OCI-LY7 (cell line): ENCODE measurements around the gene PRKG1. TPM values are rescaled to one million over a fixed set of nuclear protein-coding genes. Genes with fewer than 3 reads are reported as not detected.

ENCODE experiments used
- BruUV-seq: library from RNA; stranded (reverse); fragments of 400-500 nt; replicated peaks from 2 replicates; lab custom pipeline; 2021; lab: Mats Ljungman, UMichigan
- CTCF ChIA-PET: fragments of 300-600 bp; sonication (Branson Sonifier 250); formaldehyde crosslinking; loops from one replicate; lab custom pipeline; 2022; ENCODE audit warnings: antibody characterized with exemption; ENCODE audit not compliant: unreplicated experiment; lab: Charles Lee
- POLR2A ChIA-PET: fragments of 300-600 bp; sonication (Branson Sonifier 250); formaldehyde crosslinking; loops from one replicate; lab custom pipeline; 2022; ENCODE audit warnings: antibody characterized with exemption; lab: Charles Lee
- DNase-seq: peaks from one replicate; pipeline ENCODE4 v3.0.0-alpha.2; 2015; ENCODE audit warnings: low spot score
- H2AFZ ChIP-seq: fragments of 200-600 bp; sonication (generic), shearing (Covaris generic); 2 replicates; pipeline ENCODE4 v1.6.1; 2014; ENCODE audit warnings: mild to moderate bottlenecking, antibody characterized with exemption, low read length, moderate library complexity
- H3K27ac ChIP-seq: fragments of 200-600 bp; sonication (generic); 2 replicates; pipeline ENCODE4 v1.5.1; 2014; ENCODE audit warnings: mixed run types, low read depth, mild to moderate bottlenecking, moderate library complexity, low read length, inconsistent platforms; ENCODE audit not compliant: poor library complexity, severe bottlenecking
- H3K36me3 ChIP-seq: fragments of 200-600 bp; sonication (generic); 2 replicates; pipeline ENCODE4 v1.6.1; 2014; ENCODE audit warnings: mild to moderate bottlenecking, antibody characterized with exemption, low read length, moderate library complexity, mixed read lengths; ENCODE audit not compliant: insufficient read depth
- H3K4me1 ChIP-seq: fragments of 200-600 bp; sonication (generic); 2 replicates; pipeline ENCODE4 v1.5.1; 2014; ENCODE audit warnings: mild to moderate bottlenecking, low read length; ENCODE audit not compliant: insufficient read depth, poor library complexity, severe bottlenecking
- H3K4me2 ChIP-seq: fragments of 200-600 bp; sonication (generic); 2 replicates; pipeline ENCODE4 v1.6.1; 2014; ENCODE audit warnings: mild to moderate bottlenecking, low read length
- H3K4me3 ChIP-seq: fragments of 200-600 bp; sonication (generic); 2 replicates; pipeline ENCODE4 v1.5.1; 2014; ENCODE audit warnings: mild to moderate bottlenecking, low read depth, low read length; ENCODE audit not compliant: poor library complexity, severe bottlenecking
- H3K79me2 ChIP-seq: fragments of 200-600 bp; sonication (generic); 2 replicates; pipeline ENCODE4 v1.6.1; 2016; ENCODE audit warnings: low read depth, mild to moderate bottlenecking, low read length, moderate library complexity, mixed read lengths; ENCODE audit not compliant: insufficient read depth
- H3K9me2 ChIP-seq: fragments of 200-600 bp; sonication (generic); 2 replicates; pipeline ENCODE4 v1.6.1; 2016; ENCODE audit warnings: mild to moderate bottlenecking, low read length, mixed read lengths; ENCODE audit not compliant: insufficient read depth
- H3K9me3 ChIP-seq: fragments of 200-600 bp; sonication (generic); 2 replicates; pipeline ENCODE4 v1.6.1; 2014; ENCODE audit warnings: mild to moderate bottlenecking, mixed run types, low read length, mixed read lengths
- H4K20me1 ChIP-seq: fragments of 200-600 bp; sonication (generic); 2 replicates; pipeline ENCODE4 v1.6.1; 2014; ENCODE audit warnings: mild to moderate bottlenecking, antibody characterized with exemption, low read length, moderate library complexity, mixed read lengths; ENCODE audit not compliant: insufficient read depth
- CTCF ChIP-seq: fragments of 200-600 bp; sonication (generic); conservative IDR thresholded peaks from 2 replicates; pipeline ENCODE4 v1.5.1; 2014; ENCODE audit warnings: mild to moderate bottlenecking, antibody characterized with exemption, low read length, moderate library complexity, mixed read lengths
- EZH2phosphoT487 ChIP-seq: fragments of 200-600 bp; sonication (generic); IDR thresholded peaks from 2 replicates; pipeline ENCODE4 v1.6.1; 2018; ENCODE audit warnings: low read depth, borderline replicate concordance, mild to moderate bottlenecking, mixed run types, antibody characterized with exemption, low read length, moderate library complexity, mixed read lengths
- intact Hi-C: fragments of 100-400 bp; cut with micrococcal nuclease; formaldehyde crosslinking; loops from one replicate; pipeline ENCODE4 v1.10.0; 2022; ENCODE audit not compliant: unreplicated experiment
- total RNA-seq, 2 experiments: library from RNA; depleted of rRNA in 1 of 2; stranded (reverse); fragments of >200 nt in 1 of 2; shearing (Covaris generic) in 1 of 2; gene quantifications; 2 replicates each; pipeline ENCODE4 v1.2.3, GENCODE V29; 2014 to 2022

PRKG1 gene
- total RNA-seq, 2 experiments from 2014 or later: not detected

GRCh38 chr10:51363415-51363814, 289.1 kb downstream of the PRKG1 start:
- intact Hi-C loops: no loop called here
- ChIA-PET POLR2A (interaction anchor here (0.6 kb wide), 1 partner anchor 13 kb away, joined by 3 read pairs; no protein-coding TSS in a partner anchor), CTCF (no interaction called here)
- H3K4me2 ChIP-seq: no peak overlapping the region
- no peak for TF ChIP-seq EZH2phosphoT487
- no peak for TF ChIP-seq CTCF
- no peaks in the 10 kb centered on the region for H3K4me1 ChIP-seq
- no peaks in the 10 kb centered on the region for H3K9me2 ChIP-seq
- no peaks in the 10 kb centered on the region for H3K36me3 ChIP-seq
- no peak overlapping the region for H3K4me3 ChIP-seq
- H4K20me1 ChIP-seq: no peaks in the 10 kb centered on the region
- H3K79me2 ChIP-seq: no peaks in the 10 kb centered on the region
- H3K9me3 ChIP-seq: no peaks in the 10 kb centered on the region
- no peak overlapping the region for H3K27ac ChIP-seq
- no peak for DNase-seq
- BruUV-seq: no TSS peak
- H2AFZ ChIP-seq: no peak overlapping the region

GRCh38 chr10:51364674-51365073, 290.4 kb downstream of the PRKG1 start:
- Histone ChIP-seq H3K4me1 (no peaks in the 10 kb centered on the region), H3K36me3 (no peaks in the 10 kb centered on the region), H3K27ac (no peak overlapping the region), H3K79me2 (no peaks in the 10 kb centered on the region), H3K9me3 (no peaks in the 10 kb centered on the region), H2AFZ (no peak overlapping the region), H3K4me2 (no peak overlapping the region), H3K9me2 (no peaks in the 10 kb centered on the region), H3K4me3 (no peak overlapping the region), H4K20me1 (no peaks in the 10 kb centered on the region)
- BruUV-seq: no TSS peak
- intact Hi-C loops: no loop called here
- DNase-seq: no peak
- CTCF ChIA-PET: no interaction called here
- TF ChIP-seq CTCF: no peak
- POLR2A ChIA-PET: no interaction called here

- BruUV-seq: no TSS peak
- no peaks in the 10 kb centered on the region for H3K4me1 ChIP-seq
These were observed 291.8 kb downstream of the PRKG1 start for GRCh38 chr10:51366044-51366443.

More at GRCh38 chr10:51366044-51366443, 291.8 kb downstream of the PRKG1 start:
- Histone ChIP-seq H3K4me2 (no peak overlapping the region), H3K9me3 (no peaks in the 10 kb centered on the region), H3K27ac (no peak overlapping the region), H3K9me2 (no peaks in the 10 kb centered on the region), H3K36me3 (no peaks in the 10 kb centered on the region), H2AFZ (no peak overlapping the region), H3K4me3 (no peak overlapping the region), H4K20me1 (no peaks in the 10 kb centered on the region), H3K79me2 (no peaks in the 10 kb centered on the region)
- intact Hi-C loops: no loop called here
- no peak for TF ChIP-seq CTCF
- no peak for TF ChIP-seq EZH2phosphoT487
- POLR2A ChIA-PET: no interaction called here
- DNase-seq: no peak
- CTCF ChIA-PET: no interaction called here
